Non-pigmented ciliary epithelial cell (primary cell): ENCODE measurements around the gene CNTNAP5.

ENCODE experiments used
- DNase-seq: peaks from one replicate; pipeline ENCODE4 v3.0.0-alpha.2; 2010; ENCODE audit warnings: low read depth

The CNTNAP5 gene

GRCh38 chr2:124814968-124815745 lies 790.1 kb downstream of the CNTNAP5 start:
- DNase-seq, result no peak

- DNase-seq, result no peak
Measured at GRCh38 chr2:124816007-124816406, 790.9 kb downstream of the CNTNAP5 start.

GRCh38 chr2:124822516-124822915 lies 797.4 kb downstream of the CNTNAP5 start:
- DNase-seq, result no peak

GRCh38 chr2:124824441-124824840 lies 799.4 kb downstream of the CNTNAP5 start:
- DNase-seq, result no peak

- no peak for DNase-seq
Measured at GRCh38 chr2:124832521-124832920, 807.4 kb downstream of the CNTNAP5 start.

- no peak for DNase-seq
Measured at GRCh38 chr2:124834331-124834730, 809.2 kb downstream of the CNTNAP5 start.

GRCh38 chr2:124835331-124835730 lies 810.2 kb downstream of the CNTNAP5 start:
- no peak for DNase-seq

GRCh38 chr2:124836416-124836815 lies 811.3 kb downstream of the CNTNAP5 start:
- no peak for DNase-seq

- DNase-seq, result no peak
Measured at GRCh38 chr2:124837496-124837895, 812.4 kb downstream of the CNTNAP5 start.

- no peak for DNase-seq
Measured at GRCh38 chr2:124838406-124838805, 813.3 kb downstream of the CNTNAP5 start.

GRCh38 chr2:124867247-124867646 lies 842.2 kb downstream of the CNTNAP5 start:
- no peak for DNase-seq

- DNase-seq, result no peak
Measured at GRCh38 chr2:124874219-124874618, 849.1 kb downstream of the CNTNAP5 start.

GRCh38 chr2:124874676-124875075 lies 849.6 kb downstream of the CNTNAP5 start:
- DNase-seq, result no peak

- no peak for DNase-seq
Measured at GRCh38 chr2:124875627-124876244, 850.6 kb downstream of the CNTNAP5 start.

GRCh38 chr2:124877141-124877577 lies 852.1 kb downstream of the CNTNAP5 start:
- DNase-seq, result no peak

GRCh38 chr2:124879640-124880039 lies 854.6 kb downstream of the CNTNAP5 start:
- DNase-seq, result no peak

- DNase-seq, result no peak
Measured at GRCh38 chr2:124880995-124881394, 855.9 kb downstream of the CNTNAP5 start.

GRCh38 chr2:124882423-124882822 lies 857.3 kb downstream of the CNTNAP5 start:
- no peak for DNase-seq

GRCh38 chr2:124883595-124883994 lies 858.5 kb downstream of the CNTNAP5 start:
- DNase-seq, result no peak

GRCh38 chr2:124884315-124884714 lies 859.2 kb downstream of the CNTNAP5 start:
- no peak for DNase-seq

GRCh38 chr2:124886216-124886615 lies 861.1 kb downstream of the CNTNAP5 start:
- DNase-seq, result no peak

- DNase-seq, result no peak
Measured at GRCh38 chr2:124887466-124887865, 862.4 kb downstream of the CNTNAP5 start.

GRCh38 chr2:124888431-124888830 lies 863.3 kb downstream of the CNTNAP5 start:
- no peak for DNase-seq

- no peak for DNase-seq
Measured at GRCh38 chr2:124894199-124894598, 869.1 kb downstream of the CNTNAP5 start.
